ENCODE measurements around the gene SUN2.

Gene SUN2

GRCh38 chr22:38735126-38735464 is 20.7 kb downstream of the SUN2 start:
- no peak for DNase-seq (ENCODE audit: low read depth in 2 of 2)

- no peak for DNase-seq (ENCODE audit: low read depth in 2 of 2)
Measured at GRCh38 chr22:38734421-38735100, 21.2 kb downstream of the SUN2 start.

GRCh38 chr22:38733724-38734381 is 21.9 kb downstream of the SUN2 start:
- DNase-seq (ENCODE audit: low read depth in 2 of 2) = no peak

- DNase-seq (ENCODE audit: low read depth in 2 of 2) = peak in 1 of 2 donors; percentile 32
Measured at GRCh38 chr22:38733329-38733723, 22.5 kb downstream of the SUN2 start.

GRCh38 chr22:38732251-38732815 is 23.5 kb downstream of the SUN2 start:
- DNase-seq (ENCODE audit: low read depth in 2 of 2) = no peak

- DNase-seq (ENCODE audit: low read depth in 2 of 2) = no peak
Measured at GRCh38 chr22:38731703-38732161, 24.1 kb downstream of the SUN2 start.

GRCh38 chr22:38730411-38730871 is 25.4 kb downstream of the SUN2 start:
- DNase-seq (ENCODE audit: low read depth in 2 of 2) = no peak

GRCh38 chr22:38729946-38730345 is 25.9 kb downstream of the SUN2 start:
- no peak for DNase-seq (ENCODE audit: low read depth in 2 of 2)

- no peak for DNase-seq (ENCODE audit: low read depth in 2 of 2)
Measured at GRCh38 chr22:38728871-38729796, 26.7 kb downstream of the SUN2 start.

GRCh38 chr22:38727530-38728451 is 28.0 kb downstream of the SUN2 start:
- DNase-seq (ENCODE audit: low read depth in 2 of 2) = no peak

- no peak for DNase-seq (ENCODE audit: low read depth in 2 of 2)
Measured at GRCh38 chr22:38727123-38727522, 28.7 kb downstream of the SUN2 start.

- no peak for DNase-seq (ENCODE audit: low read depth in 2 of 2)
Measured at GRCh38 chr22:38725900-38726655, 29.7 kb downstream of the SUN2 start.

GRCh38 chr22:38724926-38725571 is 30.7 kb downstream of the SUN2 start:
- no peak for DNase-seq (ENCODE audit: low read depth in 2 of 2)

GRCh38 chr22:38724176-38724575 is 31.6 kb downstream of the SUN2 start:
- no peak for DNase-seq (ENCODE audit: low read depth in 2 of 2)

- DNase-seq (ENCODE audit: low read depth in 2 of 2) = no peak
Measured at GRCh38 chr22:38721551-38721950, 34.2 kb downstream of the SUN2 start.

- DNase-seq (ENCODE audit: low read depth in 2 of 2) = no peak
Measured at GRCh38 chr22:38720350-38720749, 35.4 kb downstream of the SUN2 start.

- DNase-seq (ENCODE audit: low read depth in 2 of 2) = no peak
Measured at GRCh38 chr22:38719196-38719595, 36.6 kb downstream of the SUN2 start.

- DNase-seq (ENCODE audit: low read depth in 2 of 2) = no peak
Measured at GRCh38 chr22:38718414-38718813, 37.4 kb downstream of the SUN2 start.

GRCh38 chr22:38717244-38717643 is 38.6 kb downstream of the SUN2 start:
- no peak for DNase-seq (ENCODE audit: low read depth in 2 of 2)

GRCh38 chr22:38716826-38717225 is 39.0 kb downstream of the SUN2 start:
- DNase-seq (ENCODE audit: low read depth in 2 of 2) = no peak
